RPMI8226 (cell line): Measurements from ENCODE around the gene BICDL1.
"Not testable (repeated sequence)": the region's sequence is repeated elsewhere in the genome, so short reads cannot be mapped to it uniquely, and the experiment has no call there.

Experiments
- DNase-seq: peaks from one replicate; pipeline ENCODE4 v3.0.0-alpha.2; 2015

Gene BICDL1

DNA sequence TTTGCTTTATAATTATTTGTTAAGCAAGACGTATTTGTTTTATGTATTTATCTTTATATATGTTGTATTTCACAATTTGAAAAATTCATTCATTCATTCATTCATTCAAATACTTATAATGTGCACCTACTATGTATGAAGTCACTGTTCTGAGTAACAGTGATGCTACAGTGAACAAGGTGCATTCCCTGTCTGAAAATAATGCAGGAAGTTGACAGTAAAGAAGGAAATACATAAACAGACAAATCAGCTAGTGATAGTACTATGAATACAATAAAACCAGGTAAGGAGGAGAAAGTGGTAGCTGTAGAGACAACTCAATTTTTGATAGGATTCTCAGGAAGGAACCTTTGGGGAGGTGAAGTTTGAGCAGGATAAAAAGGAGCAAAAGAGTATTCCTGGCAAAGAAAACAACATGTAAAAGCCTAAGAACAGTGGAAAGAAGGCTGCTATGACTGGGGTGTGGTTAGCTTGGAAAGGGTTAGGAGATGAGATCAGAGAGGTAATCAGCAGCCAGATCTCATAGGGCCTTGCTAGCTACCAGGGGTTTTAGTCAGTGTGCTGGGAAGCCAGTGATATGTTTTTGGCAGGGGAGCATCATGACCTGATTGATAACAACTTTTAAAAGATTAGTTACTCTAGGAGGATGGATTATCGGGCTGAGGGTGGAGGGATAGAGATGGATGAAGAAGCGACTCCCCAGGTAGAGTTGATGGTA, 17.4 kb downstream of the BICDL1 start:
- DNase-seq = no peak

GRCh38 chr12:120007272-120007671, 18.2 kb downstream of the BICDL1 start:
- no peak for DNase-seq

GRCh38 chr12:120010661-120011230, 21.7 kb downstream of the BICDL1 start:
- DNase-seq = no peak

- DNase-seq = no peak
Measured at GRCh38 chr12:120012067-120012621, 23.1 kb downstream of the BICDL1 start.

GRCh38 chr12:120013659-120014380, 24.8 kb downstream of the BICDL1 start:
- DNase-seq = peak; percentile 30

- not testable (repeated sequence) for DNase-seq
Measured at GRCh38 chr12:120014381-120014735, 25.3 kb downstream of the BICDL1 start.

DNA sequence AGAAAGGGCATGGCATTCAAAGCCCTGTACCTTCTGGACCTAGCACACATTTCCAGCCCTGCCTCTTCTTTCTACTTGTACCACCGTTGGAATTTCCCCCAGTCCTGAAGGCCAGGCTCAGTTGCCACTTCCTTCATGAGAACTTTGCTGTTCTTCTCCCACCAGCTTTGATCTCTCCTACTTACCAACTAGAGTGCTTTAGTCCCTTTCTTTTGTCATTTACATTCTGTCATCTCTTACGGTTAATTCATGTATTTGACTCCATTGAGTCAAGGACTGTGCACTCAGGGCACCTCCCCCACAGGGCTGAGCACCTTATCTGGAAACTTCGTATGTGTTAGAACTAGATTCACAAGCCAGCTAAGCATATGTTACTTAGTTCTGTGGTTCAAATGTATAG, 26.3 kb downstream of the BICDL1 start:
- DNase-seq = no peak

GRCh38 chr12:120016199-120016598, 27.2 kb downstream of the BICDL1 start:
- not testable (repeated sequence) for DNase-seq

- no peak for DNase-seq
Measured at GRCh38 chr12:120019197-120019596, 30.2 kb downstream of the BICDL1 start.

GRCh38 chr12:120019938-120020337, 30.9 kb downstream of the BICDL1 start:
- DNase-seq = no peak

GRCh38 chr12:120024193-120024592, 35.2 kb downstream of the BICDL1 start:
- no peak for DNase-seq

DNA sequence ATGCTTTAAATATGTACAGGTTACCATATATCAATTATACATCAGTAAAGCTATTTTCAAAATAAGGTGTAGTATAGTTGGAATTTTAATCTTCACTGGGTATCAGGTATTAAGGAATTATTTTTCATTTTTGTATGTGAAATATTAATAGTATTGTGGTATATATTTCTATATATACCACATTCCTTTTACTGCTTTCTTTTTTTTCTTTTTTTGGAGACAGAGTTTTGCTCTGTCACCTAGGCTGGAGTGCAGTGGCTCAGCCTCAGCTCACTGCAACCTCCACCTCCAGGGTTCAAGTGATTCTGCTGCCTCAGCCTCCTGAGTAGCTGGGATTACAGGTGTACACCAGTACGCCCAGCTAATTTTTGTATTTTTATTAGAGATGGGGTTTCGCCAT, 36.6 kb downstream of the BICDL1 start:
- DNase-seq = no peak

DNA sequence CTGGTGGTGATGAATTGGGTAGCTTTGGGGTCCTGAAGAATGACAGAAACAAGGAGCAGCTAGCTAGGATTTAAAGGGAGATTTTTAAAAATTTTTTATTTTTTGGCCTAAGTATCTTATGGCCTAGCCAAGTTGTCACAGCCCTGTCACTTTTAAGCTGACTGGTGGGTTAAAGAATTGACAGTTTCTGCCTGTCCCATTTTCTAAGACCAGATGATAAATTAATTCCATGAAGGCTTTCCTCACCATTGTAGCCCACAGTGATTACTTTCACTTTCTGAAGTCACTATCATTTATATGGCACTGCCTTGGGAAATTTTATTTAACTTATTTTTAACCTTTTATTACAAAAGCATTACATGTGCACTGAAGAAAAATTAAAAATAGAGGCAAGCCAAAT, 43.2 kb downstream of the BICDL1 start:
- no peak for DNase-seq

DNA sequence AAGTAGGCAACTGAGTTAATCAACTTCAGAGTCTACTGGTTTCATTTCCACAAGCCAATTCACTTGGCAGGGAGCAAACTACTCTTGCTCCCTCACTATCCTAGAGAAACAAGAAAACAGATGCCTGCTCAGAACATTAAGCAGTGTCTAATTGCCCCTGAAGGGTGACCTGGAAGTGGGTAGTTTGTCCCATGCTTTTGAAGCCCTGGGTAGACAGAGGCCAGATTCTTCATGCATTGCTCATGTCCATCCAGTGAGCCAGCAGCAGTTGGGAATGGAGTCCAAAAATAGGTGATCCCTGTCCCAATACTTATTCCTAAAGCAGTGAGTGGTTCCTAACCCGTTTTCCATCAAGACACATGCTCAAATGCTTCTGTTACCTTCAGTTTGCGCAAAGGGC, 48.8 kb downstream of the BICDL1 start:
- no peak for DNase-seq

DNA sequence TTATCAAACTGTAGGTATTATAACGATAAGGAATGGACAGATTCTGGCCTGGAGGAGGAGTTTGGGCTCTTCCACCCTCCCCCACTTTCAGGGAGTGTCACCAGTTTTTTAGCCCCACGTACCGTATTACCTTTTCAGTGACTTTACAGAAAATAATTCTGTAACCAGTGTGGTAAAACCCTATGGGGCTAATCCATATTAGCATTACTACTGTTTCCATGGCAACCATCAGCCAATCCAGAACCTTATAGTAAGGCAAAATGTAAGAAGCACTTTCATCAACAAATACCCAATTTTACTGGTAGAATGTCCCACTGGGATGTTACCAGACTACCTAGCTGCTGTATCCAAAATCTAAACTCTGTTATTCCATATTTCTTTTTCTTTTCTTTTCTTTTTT, 50.7 kb downstream of the BICDL1 start:
- no peak for DNase-seq

GRCh38 chr12:120041386-120042231, 52.6 kb downstream of the BICDL1 start:
- no peak for DNase-seq

DNA sequence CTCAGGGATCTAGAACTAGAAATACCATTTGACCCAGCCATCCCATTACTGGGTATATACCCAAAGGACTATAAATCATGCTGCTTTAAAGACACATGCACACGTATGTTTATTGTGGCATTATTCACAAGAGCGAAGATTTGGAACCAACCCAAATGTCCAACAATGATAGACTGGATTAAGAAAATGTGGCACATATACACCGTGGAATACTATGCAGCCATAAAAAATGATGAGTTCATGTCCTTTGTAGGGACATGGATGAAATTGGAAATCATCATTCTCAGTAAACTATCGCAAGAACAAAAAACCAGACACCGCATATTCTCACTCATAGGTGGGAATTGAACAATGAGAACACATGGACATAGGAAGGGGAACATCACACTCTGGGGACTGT, 56.3 kb downstream of the BICDL1 start:
- not testable (repeated sequence) for DNase-seq

DNA sequence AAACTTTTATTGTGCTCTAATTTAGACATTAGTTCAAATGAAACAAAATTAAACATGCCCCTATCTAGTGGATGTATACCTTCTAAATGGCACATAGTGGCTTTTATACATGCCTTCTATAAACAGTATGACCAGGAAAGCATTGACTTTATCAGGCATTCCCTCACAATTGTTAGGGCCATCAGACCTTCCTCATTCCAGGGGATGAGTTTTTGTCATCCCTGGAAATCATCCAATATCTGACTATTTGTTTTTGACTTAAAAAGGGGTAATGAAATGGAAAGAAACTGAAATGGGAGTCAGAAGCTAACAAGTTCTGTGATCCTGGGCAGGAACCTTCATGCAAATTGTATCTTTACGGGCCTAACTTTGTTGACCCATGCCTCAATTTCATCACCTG, 58.0 kb downstream of the BICDL1 start:
- DNase-seq = no peak

GRCh38 chr12:120048263-120048662, 59.2 kb downstream of the BICDL1 start:
- no peak for DNase-seq

DNA sequence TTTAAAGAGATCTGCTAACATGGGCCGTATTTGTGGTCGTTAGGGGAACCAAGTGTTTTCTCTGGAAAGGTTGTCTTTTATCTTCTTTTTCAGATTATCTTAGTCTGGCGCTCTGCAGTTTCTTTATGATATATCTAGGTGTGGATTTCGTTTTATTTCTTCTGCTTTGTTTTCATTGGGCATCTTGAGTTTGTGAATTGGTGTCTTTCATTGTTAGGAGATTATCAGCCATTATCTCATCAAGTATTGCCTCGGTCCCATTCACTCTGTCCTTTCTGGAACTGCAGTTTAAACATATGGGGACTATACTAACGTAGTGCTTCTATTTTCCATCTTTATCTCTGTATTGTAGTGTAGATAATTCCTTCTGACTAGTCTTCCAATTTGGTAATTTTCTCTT, 60.4 kb downstream of the BICDL1 start:
- no peak for DNase-seq

GRCh38 chr12:120051535-120051934, 62.5 kb downstream of the BICDL1 start:
- no peak for DNase-seq

DNA sequence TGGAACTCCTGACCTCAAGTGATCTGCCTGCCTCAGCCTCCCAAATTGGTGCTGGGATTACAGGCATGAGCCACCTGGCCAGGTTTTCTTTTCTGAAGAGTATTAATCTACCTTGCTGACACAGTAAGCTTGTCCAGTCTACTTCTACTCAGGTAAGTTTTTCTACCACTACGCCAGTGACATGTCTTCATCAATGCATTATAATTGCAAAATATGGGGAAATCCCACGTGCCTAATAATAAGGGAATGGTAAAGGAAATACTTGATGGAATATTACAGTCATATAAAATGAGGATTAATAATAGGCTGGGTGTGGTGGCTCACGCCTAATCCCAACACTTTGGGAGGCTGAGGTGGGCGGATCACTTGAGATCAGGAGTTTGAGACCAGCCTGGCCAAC, 65.3 kb downstream of the BICDL1 start:
- no peak for DNase-seq
